IMR-90 (cell line): Measurements from ENCODE around the gene ALDOC. TPM values are rescaled to one million over a fixed set of nuclear protein-coding genes. Genes with fewer than 3 reads are reported as not detected.

Source experiments
- ATAC-seq: fragments of 200-7000 bp; cut with Tn5 transposase; 2 replicates; pipeline ENCODE4 v1.9.1; 2020; ENCODE audit warnings: low read depth, mild to moderate bottlenecking, moderate library complexity
- BruUV-seq: library from RNA; stranded (reverse); fragments of 400-500 nt; replicated peaks from 2 replicates; lab custom pipeline; 2021; lab: Mats Ljungman, UMichigan
- CTCF ChIA-PET: fragments of 300-600 bp; formaldehyde crosslinking; extraction: SDS; loops from one replicate; lab custom pipeline; 2021; ENCODE audit warnings: antibody characterized with exemption; lab: Yijun Ruan, JAX
- POLR2A ChIA-PET: fragments of 300-600 bp; sonication (Branson Sonifier 250); formaldehyde crosslinking; loops from one replicate; lab custom pipeline; 2022; ENCODE audit warnings: antibody characterized with exemption; ENCODE audit not compliant: unreplicated experiment; lab: Charles Lee
- DNase-seq: peaks from one replicate; pipeline ENCODE4 v3.0.0; 2013
- H2AFZ ChIP-seq: replicated peaks from 2 replicates; pipeline ENCODE3; 2013; ENCODE audit warnings: low read length, mild to moderate bottlenecking; ENCODE audit not compliant: poor library complexity
- H2AK5ac ChIP-seq: 2 replicates; pipeline ENCODE4 v1.6.1; 2013; ENCODE audit warnings: low read depth, low read length, inconsistent platforms
- H2AK9ac ChIP-seq: replicated peaks from 2 replicates; pipeline ENCODE3; 2013; ENCODE audit warnings: mild to moderate bottlenecking, low read depth, low read length, moderate library complexity; ENCODE audit not compliant: poor library complexity
- H2BK120ac ChIP-seq: 2 replicates; pipeline ENCODE4 v1.6.1; 2013; ENCODE audit warnings: low read depth, low read length, inconsistent platforms
- H2BK15ac ChIP-seq: 3 replicates; pipeline ENCODE4 v1.6.1; 2013; ENCODE audit warnings: low read depth, low read length, inconsistent platforms
- H2BK20ac ChIP-seq: 2 replicates; pipeline ENCODE4 v1.6.1; 2013; ENCODE audit warnings: low read depth, mild to moderate bottlenecking, inconsistent platforms, low read length, moderate library complexity
- H2BK5ac ChIP-seq: 2 replicates; pipeline ENCODE4 v1.6.1; 2013; ENCODE audit warnings: mild to moderate bottlenecking, low read depth, low read length, inconsistent platforms; ENCODE audit not compliant: poor library complexity, severe bottlenecking
- H3K14ac ChIP-seq: replicated peaks from 2 replicates; pipeline ENCODE4 v1.6.1; 2013; ENCODE audit warnings: low read depth, low read length, inconsistent platforms
- H3K18ac ChIP-seq: 2 replicates; pipeline ENCODE4 v1.6.1; 2013; ENCODE audit warnings: low read depth, low read length, control low read depth
- H3K23ac ChIP-seq: 2 replicates; pipeline ENCODE4 v1.6.1; 2013; ENCODE audit warnings: low read depth, low read length, inconsistent platforms
- H3K27ac ChIP-seq: 2 replicates; pipeline ENCODE4 v1.5.1; 2013; ENCODE audit warnings: mild to moderate bottlenecking, control low read depth, low read length; ENCODE audit not compliant: insufficient read depth
- H3K27me3 ChIP-seq: 2 replicates; pipeline ENCODE4 v1.6.1; 2013; ENCODE audit warnings: low read length; ENCODE audit not compliant: control insufficient read depth, insufficient read depth
- H3K36me3 ChIP-seq: 2 replicates; pipeline ENCODE4 v1.6.1; 2013; ENCODE audit warnings: low read length, mixed read lengths; ENCODE audit not compliant: control insufficient read depth, insufficient read depth
- H3K4ac ChIP-seq: 2 replicates; pipeline ENCODE4 v1.6.1; 2013; ENCODE audit warnings: low read depth, low read length, inconsistent platforms
- H3K4me1 ChIP-seq: 2 replicates; pipeline ENCODE4 v1.6.1; 2013; ENCODE audit warnings: low read length, mixed read lengths; ENCODE audit not compliant: control insufficient read depth, insufficient read depth
- H3K4me2 ChIP-seq: 2 replicates; pipeline ENCODE4 v1.6.1; 2013; ENCODE audit warnings: low read depth, mild to moderate bottlenecking, control low read depth, low read length, moderate library complexity
- H3K4me3 ChIP-seq: 2 replicates; pipeline ENCODE4 v1.5.1; 2013; ENCODE audit warnings: low read depth, mild to moderate bottlenecking, control low read depth, low read length, moderate library complexity; ENCODE audit not compliant: insufficient read depth
- H3K56ac ChIP-seq: 2 replicates; pipeline ENCODE4 v1.6.1; 2013; ENCODE audit warnings: low read length, inconsistent platforms; ENCODE audit not compliant: insufficient read depth; ENCODE audit errors: extremely low read depth
- H3K79me1 ChIP-seq, 2 experiments: 2 replicates each; pipeline ENCODE4 v1.6.1; 2013; ENCODE audit warnings: low read length in 2 of 2, inconsistent platforms in 1 of 2, low read depth in 1 of 2
- H3K9ac ChIP-seq: 2 replicates; pipeline ENCODE4 v1.6.1; 2013; ENCODE audit warnings: low read depth, low read length, control low read depth
- H3K9me1 ChIP-seq: 2 replicates; pipeline ENCODE4 v1.6.1; 2013; ENCODE audit warnings: low read length, inconsistent platforms; ENCODE audit not compliant: insufficient read depth
- H3K9me3 ChIP-seq: 2 replicates; pipeline ENCODE4 v1.6.1; 2013; ENCODE audit warnings: low read length; ENCODE audit not compliant: control insufficient read depth, insufficient read depth
- H4K20me1 ChIP-seq: 2 replicates; pipeline ENCODE4 v1.6.1; 2013; ENCODE audit warnings: low read length, inconsistent platforms; ENCODE audit not compliant: insufficient read depth
- H4K5ac ChIP-seq: 2 replicates; pipeline ENCODE4 v1.6.1; 2013; ENCODE audit warnings: mild to moderate bottlenecking, low read depth, low read length, control low read depth
- H4K8ac ChIP-seq, 2 experiments: 2 replicates each; pipeline ENCODE4 v1.6.1; 2013; ENCODE audit warnings: low read depth in 2 of 2, low read length in 2 of 2, control low read depth in 1 of 2, inconsistent platforms in 1 of 2
- H4K91ac ChIP-seq: 2 replicates; pipeline ENCODE4 v1.6.1; 2013; ENCODE audit warnings: low read depth, low read length, inconsistent platforms; ENCODE audit not compliant: insufficient read depth
- CEBPB ChIP-seq: IDR thresholded peaks from 2 replicates; pipeline ENCODE4 v1.6.1; 2012; ENCODE audit warnings: low read depth, low read length, improper control_type of control experiment
- CHD1 ChIP-seq: IDR thresholded peaks from 2 replicates; pipeline ENCODE4 v1.6.1; 2012; ENCODE audit warnings: low read depth, low read length, improper control_type of control experiment
- FOS ChIP-seq: fragments of 150-350 bp; IDR thresholded peaks from 2 replicates; pipeline ENCODE4 v1.6.1; 2016; ENCODE audit warnings: low read depth, low read length
- MAFK ChIP-seq: IDR thresholded peaks from 2 replicates; pipeline ENCODE4 v1.6.1; 2012; ENCODE audit warnings: low read depth, low read length, improper control_type of control experiment
- MAZ ChIP-seq: IDR thresholded peaks from 2 replicates; pipeline ENCODE4 v1.6.1; 2012; ENCODE audit warnings: low read depth, mild to moderate bottlenecking, low read length, improper control_type of control experiment, moderate library complexity, borderline replicate concordance
- MXI1 ChIP-seq: IDR thresholded peaks from 2 replicates; pipeline ENCODE4 v1.6.1; 2012; ENCODE audit warnings: low read depth, mild to moderate bottlenecking, low read length, moderate library complexity, borderline replicate concordance
- NFE2L2 ChIP-seq: fragments of 150-350 bp; IDR thresholded peaks from 2 replicates; pipeline ENCODE4 v1.6.1; 2016; ENCODE audit warnings: low read depth, mild to moderate bottlenecking, low read length
- POLR2A ChIP-seq: IDR thresholded peaks from 2 replicates; pipeline ENCODE4 v1.6.1; 2012; ENCODE audit warnings: mild to moderate bottlenecking, low read depth, low read length
- RAD21 ChIP-seq: IDR thresholded peaks from 2 replicates; pipeline ENCODE4 v1.6.1; 2012; ENCODE audit warnings: low read length, improper control_type of control experiment
- RCOR1 ChIP-seq: IDR thresholded peaks from 2 replicates; pipeline ENCODE4 v1.6.1; 2012; ENCODE audit warnings: mild to moderate bottlenecking, low read length, improper control_type of control experiment; ENCODE audit not compliant: insufficient replicate concordance
- RFX5 ChIP-seq: IDR thresholded peaks from 2 replicates; pipeline ENCODE4 v1.8.0; 2012; ENCODE audit warnings: low read depth, mild to moderate bottlenecking, low read length, moderate library complexity
- SMC3 ChIP-seq: fragments of 150-350 bp; IDR thresholded peaks from 2 replicates; pipeline ENCODE4 v1.6.1; 2016; ENCODE audit warnings: low read depth, mild to moderate bottlenecking, antibody characterized with exemption, low read length, moderate library complexity
- WGBS, 2 experiments: methylation state at CpG; one replicate each; pipeline versions ENCODE4 v1.1.5 to v1.1.7; 2013; ENCODE audit warnings: missing lambda C conversion rate in 2 of 2; ENCODE audit not compliant: insufficient read length in 1 of 2; ENCODE audit errors: extremely low coverage in 2 of 2; 5-methylcytosine and 5-hydroxymethylcytosine counted together
- dilution Hi-C: fragments of 300-500 bp; cut with HindIII; formaldehyde crosslinking; loops from one replicate; pipeline ENCODE4 v1.14.3; 2018; ENCODE audit warnings: low sequenced_read_pairs; ENCODE audit not compliant: unreplicated experiment
- in situ Hi-C: fragments of 300-500 bp; cut with MboI; formaldehyde crosslinking; loops from 3 replicates; pipeline ENCODE4 v1.14.3; 2019; ENCODE audit warnings: low sequenced_read_pairs, inconsistent platforms, mixed read lengths
- intact Hi-C: fragments of 100-400 bp; cut with micrococcal nuclease; formaldehyde crosslinking; loops from 2 replicates; pipeline ENCODE4 v1.10.0; 2022
- polyA plus RNA-seq, 3 experiments: library from polyadenylated mRNA; depleted of rRNA; stranded (reverse); fragments of >200 nt; gene quantifications; 2 replicates each; pipeline ENCODE4 v1.2.3, GENCODE V29; 2012; ENCODE audit warnings: low replicate concordance in 1 of 3
- total RNA-seq: library from RNA; depleted of rRNA; stranded (reverse); fragments of >200 nt; gene quantifications from 2 replicates; pipeline ENCODE4 v1.2.3, GENCODE V29; 2012
- TF ChIP-seq, protein P1 (sequence below): fragments of 150-350 bp; IDR thresholded peaks from 2 replicates; pipeline ENCODE4 v1.6.1; 2016; ENCODE audit warnings: low read depth, mild to moderate bottlenecking, low read length, moderate library complexity, borderline replicate concordance
- TF ChIP-seq, protein P2 (sequence below): fragments of 150-350 bp; IDR thresholded peaks from 2 replicates; pipeline ENCODE4 v1.6.1; 2017; ENCODE audit warnings: mild to moderate bottlenecking, antibody characterized with exemption, low read length, low read depth
- TF ChIP-seq, protein P3 (sequence below): conservative IDR thresholded peaks from 2 replicates; pipeline ENCODE4 v1.5.1; 2012; ENCODE audit warnings: mild to moderate bottlenecking, low read depth, low read length, improper control_type of control experiment

ALDOC gene
- total and polyA plus RNA-seq, 2 of the 4 experiments (the other 2 are of a cell fraction) = 47.0 to 69.7 TPM

DNA sequence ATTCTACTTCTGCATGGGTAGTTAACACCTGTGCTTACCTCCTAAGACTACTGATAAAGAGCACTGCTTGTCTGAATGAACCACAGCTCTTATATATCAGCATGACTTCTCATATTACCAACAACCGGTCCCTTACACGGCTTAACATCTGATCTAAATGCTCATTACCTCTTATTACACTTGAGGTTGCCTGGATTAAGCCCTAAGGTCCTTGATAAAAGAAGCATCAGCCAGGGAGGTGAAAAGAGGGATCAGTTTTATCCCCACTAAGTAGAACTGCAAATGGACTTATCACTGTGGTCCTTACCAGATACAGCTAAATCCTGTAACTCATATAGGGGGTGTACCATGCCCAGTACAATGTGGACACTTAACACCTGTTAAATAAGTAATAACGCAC is 45.5 kb upstream of the ALDOC start:
- H3K4me2 ChIP-seq = no peak overlapping the region
- H3K23ac ChIP-seq = no peak overlapping the region
- ChIA-PET CTCF (interaction anchor here (0.6 kb wide), 1 partner anchor 1241 kb away, joined by 3 read pairs; no protein-coding TSS in a partner anchor), POLR2A (no interaction called here)
- in situ Hi-C loops (no loop called here), dilution Hi-C loops (no loop called here), intact Hi-C loops (no loop called here)
- H3K27me3 ChIP-seq = no peaks in the 10 kb centered on the region
- no peaks in the 10 kb centered on the region for H3K9me3 ChIP-seq
- no peak overlapping the region for H2AK5ac ChIP-seq
- TF ChIP-seq FOS (no peak), RAD21 (no peak), CEBPB (no peak), MAZ (no peak), POLR2A (no peak), RCOR1 (no peak), SMC3 (no peak), CHD1 (no peak), NFE2L2 (no peak), MAFK (no peak), MXI1 (no peak), RFX5 (no peak)
- TF ChIP-seq, protein P1, sequence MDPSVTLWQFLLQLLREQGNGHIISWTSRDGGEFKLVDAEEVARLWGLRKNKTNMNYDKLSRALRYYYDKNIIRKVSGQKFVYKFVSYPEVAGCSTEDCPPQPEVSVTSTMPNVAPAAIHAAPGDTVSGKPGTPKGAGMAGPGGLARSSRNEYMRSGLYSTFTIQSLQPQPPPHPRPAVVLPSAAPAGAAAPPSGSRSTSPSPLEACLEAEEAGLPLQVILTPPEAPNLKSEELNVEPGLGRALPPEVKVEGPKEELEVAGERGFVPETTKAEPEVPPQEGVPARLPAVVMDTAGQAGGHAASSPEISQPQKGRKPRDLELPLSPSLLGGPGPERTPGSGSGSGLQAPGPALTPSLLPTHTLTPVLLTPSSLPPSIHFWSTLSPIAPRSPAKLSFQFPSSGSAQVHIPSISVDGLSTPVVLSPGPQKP = no peak
- TF ChIP-seq, protein P2, sequence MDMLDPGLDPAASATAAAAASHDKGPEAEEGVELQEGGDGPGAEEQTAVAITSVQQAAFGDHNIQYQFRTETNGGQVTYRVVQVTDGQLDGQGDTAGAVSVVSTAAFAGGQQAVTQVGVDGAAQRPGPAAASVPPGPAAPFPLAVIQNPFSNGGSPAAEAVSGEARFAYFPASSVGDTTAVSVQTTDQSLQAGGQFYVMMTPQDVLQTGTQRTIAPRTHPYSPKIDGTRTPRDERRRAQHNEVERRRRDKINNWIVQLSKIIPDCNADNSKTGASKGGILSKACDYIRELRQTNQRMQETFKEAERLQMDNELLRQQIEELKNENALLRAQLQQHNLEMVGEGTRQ = no peak
- TF ChIP-seq, protein P3, sequence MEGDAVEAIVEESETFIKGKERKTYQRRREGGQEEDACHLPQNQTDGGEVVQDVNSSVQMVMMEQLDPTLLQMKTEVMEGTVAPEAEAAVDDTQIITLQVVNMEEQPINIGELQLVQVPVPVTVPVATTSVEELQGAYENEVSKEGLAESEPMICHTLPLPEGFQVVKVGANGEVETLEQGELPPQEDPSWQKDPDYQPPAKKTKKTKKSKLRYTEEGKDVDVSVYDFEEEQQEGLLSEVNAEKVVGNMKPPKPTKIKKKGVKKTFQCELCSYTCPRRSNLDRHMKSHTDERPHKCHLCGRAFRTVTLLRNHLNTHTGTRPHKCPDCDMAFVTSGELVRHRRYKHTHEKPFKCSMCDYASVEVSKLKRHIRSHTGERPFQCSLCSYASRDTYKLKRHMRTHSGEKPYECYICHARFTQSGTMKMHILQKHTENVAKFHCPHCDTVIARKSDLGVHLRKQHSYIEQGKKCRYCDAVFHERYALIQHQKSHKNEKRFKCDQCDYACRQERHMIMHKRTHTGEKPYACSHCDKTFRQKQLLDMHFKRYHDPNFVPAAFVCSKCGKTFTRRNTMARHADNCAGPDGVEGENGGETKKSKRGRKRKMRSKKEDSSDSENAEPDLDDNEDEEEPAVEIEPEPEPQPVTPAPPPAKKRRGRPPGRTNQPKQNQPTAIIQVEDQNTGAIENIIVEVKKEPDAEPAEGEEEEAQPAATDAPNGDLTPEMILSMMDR = no peak
- no peaks in the 10 kb centered on the region for H4K20me1 ChIP-seq
- H3K14ac ChIP-seq = no peak overlapping the region
- H3K18ac ChIP-seq = no peak overlapping the region
- H4K8ac ChIP-seq = no peak overlapping the region
- no peak overlapping the region for H3K4me3 ChIP-seq
- H3K9me1 ChIP-seq = no peaks in the 10 kb centered on the region
- H3K56ac ChIP-seq = no peak overlapping the region
- peaks cover 54% of the 10 kb centered on the region for H3K36me3 ChIP-seq
- no peak overlapping the region for H4K91ac ChIP-seq
- H3K4ac ChIP-seq = no peak overlapping the region
- DNase-seq = no peak
- H2BK20ac ChIP-seq = no peak overlapping the region
- no peak overlapping the region for H2BK120ac ChIP-seq
- no peak overlapping the region for H3K9ac ChIP-seq
- no peak overlapping the region for H2AK9ac ChIP-seq
- H2AFZ ChIP-seq = no peak overlapping the region
- no peak overlapping the region for H2BK15ac ChIP-seq
- ATAC-seq = no peak
- BruUV-seq = no TSS peak
- WGBS, 2 experiments = no CpG with 5 or more reads among the region's 3 CpGs
- H2BK5ac ChIP-seq = no peak overlapping the region
- H3K4me1 ChIP-seq = no peaks in the 10 kb centered on the region
- H4K5ac ChIP-seq = no peak overlapping the region
- no peak overlapping the region for H3K27ac ChIP-seq
- H3K79me1 ChIP-seq = peaks cover 0 to 15% of the 10 kb centered on the region in 2 experiments; a peak in 3 of 4 replicates
